Body of pancreas (tissue), 4 donors: ENCODE measurements around the gene C6orf89. TPM values are rescaled to one million over a fixed set of nuclear protein-coding genes. Genes with fewer than 3 reads are reported as not detected.

Experiments
- ATAC-seq: fragments of 150-250 bp; one replicate; pipeline ENCODE4 v1.9.1; 2016
- DNase-seq, 4 donors: peaks; one replicate each; pipeline ENCODE4 v3.0.0-alpha.2; 2019
- H3K27ac ChIP-seq, 4 donors: fragments of 200-600 bp; sonication (generic); 1 replicate in 3 of 4; 2 replicates in 1 of 4; pipeline versions ENCODE4 v1.5.1 to v1.6.1; 2016 to 2019; ENCODE audit warnings: mild to moderate bottlenecking in 1 of 4, mixed read lengths in 1 of 4, moderate library complexity in 1 of 4
- H3K27me3 ChIP-seq, 2 donors: fragments of 200-600 bp; sonication (generic); one replicate each; pipeline ENCODE4 v1.6.0; 2016; ENCODE audit warnings: mild to moderate bottlenecking in 1 of 2
- H3K36me3 ChIP-seq, 2 donors: fragments of 200-600 bp; sonication (generic); replicated peaks in 1 of 2; 2 replicates each; pipeline ENCODE4 v1.5.1; 2016; ENCODE audit warnings: low read depth in 2 of 2; ENCODE audit not compliant: insufficient read depth in 1 of 2
- H3K4me1 ChIP-seq: fragments of 200-600 bp; sonication (generic); one replicate; pipeline ENCODE4 v1.6.0; 2016
- H3K4me3 ChIP-seq, 2 donors: fragments of 200-600 bp; sonication (generic); 1 replicate in 1 of 2; 2 replicates in 1 of 2; pipeline ENCODE4 v1.5.1; 2016 to 2019
- H3K9me3 ChIP-seq, 3 donors: fragments of 200-600 bp; sonication (generic); 1 replicate in 2 of 3; 2 replicates in 1 of 3; pipeline ENCODE4 v1.5.1; 2016
- POLR2A ChIP-seq, 3 donors: fragments of 450-650 bp; IDR thresholded peaks; one replicate each; pipeline ENCODE4 v1.6.1; 2016; ENCODE audit warnings: antibody characterized with exemption in 3 of 3, mild to moderate bottlenecking in 2 of 3
- WGBS, 2 donors: methylation state at CpG; one replicate each; pipeline ENCODE4 v1.1.5; 2017; 5-methylcytosine and 5-hydroxymethylcytosine counted together
- intact Hi-C: fragments of 100-400 bp; cut with DNase I; formaldehyde crosslinking; loops from one replicate; pipeline ENCODE4 v1.15.1; 2023
- total RNA-seq, 2 donors: library from RNA; depleted of rRNA; stranded (reverse); fragments of >200 nt; gene quantifications; one replicate each; pipeline ENCODE4 v1.1.0, GENCODE V29; 2016
- TF ChIP-seq, protein P1 (sequence below), 7 experiments: fragments of 450-650 bp in 4 of 7; fragments of 200-600 bp in 3 of 7; sonication (generic) in 3 of 7; IDR thresholded peaks; one replicate each; pipeline ENCODE4 v1.5.1; 2016 to 2019; ENCODE audit warnings: antibody characterized with exemption in 7 of 7

Gene C6orf89
- total RNA-seq, 2 donors from 2014 or later, result 16.5 to 25.7 TPM

DNA sequence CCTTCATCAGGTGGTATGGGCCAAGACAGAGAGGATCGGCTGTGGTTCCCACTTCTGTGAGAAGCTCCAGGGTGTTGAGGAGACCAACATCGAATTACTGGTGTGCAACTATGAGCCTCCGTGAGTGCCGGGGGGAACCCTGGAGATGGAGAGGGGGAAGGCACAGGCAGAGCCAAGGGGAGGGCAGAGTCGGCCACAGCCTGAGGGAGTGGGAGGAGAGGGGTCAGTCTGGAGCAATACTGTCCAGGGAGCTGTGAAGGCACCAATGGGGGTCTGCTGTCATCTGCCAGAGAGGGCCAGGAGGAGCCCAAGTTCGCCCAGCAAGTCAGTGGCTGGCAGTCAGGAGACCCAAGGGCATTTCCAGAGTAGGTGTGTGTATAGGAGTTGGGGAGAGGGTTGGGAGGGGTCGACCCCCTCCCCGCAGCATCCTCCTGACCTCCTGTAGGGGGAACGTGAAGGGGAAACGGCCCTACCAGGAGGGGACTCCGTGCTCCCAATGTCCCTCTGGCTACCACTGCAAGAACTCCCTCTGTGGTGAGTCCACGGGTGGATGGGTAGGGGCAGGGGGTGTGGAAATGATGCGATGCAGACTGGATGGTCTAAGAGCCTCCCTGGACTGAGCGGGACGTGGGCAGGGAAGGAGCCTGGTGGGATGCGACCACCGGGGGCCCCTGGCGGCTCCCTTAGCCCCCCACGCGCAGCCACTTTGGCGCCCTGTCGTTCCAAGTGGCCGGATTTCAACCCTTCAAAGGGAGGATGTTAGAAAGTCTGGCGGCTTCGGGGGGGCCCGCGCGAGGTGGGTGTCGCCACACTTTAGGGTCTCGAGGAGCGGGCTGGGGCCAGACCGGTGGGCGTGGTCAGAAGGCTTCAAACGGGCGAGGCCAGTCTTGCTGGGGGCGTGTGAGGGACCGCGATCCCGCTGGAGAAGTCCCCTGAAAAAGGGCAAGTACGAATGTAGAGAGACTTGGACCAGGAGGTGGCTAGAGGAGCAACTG is 76.0 kb downstream of the C6orf89 start:
- intact Hi-C loops, result no loop called here
- ATAC-seq, result no peak
- Histone ChIP-seq H3K9me3 (no peaks in the 10 kb centered on the region), H3K36me3 (no peaks in the 10 kb centered on the region), H3K27ac (no peak overlapping the region), H3K4me1 (peaks cover 18% of the 10 kb centered on the region), H3K4me3 (no peak overlapping the region), H3K27me3 (no peaks in the 10 kb centered on the region)
- TF ChIP-seq, protein P1, sequence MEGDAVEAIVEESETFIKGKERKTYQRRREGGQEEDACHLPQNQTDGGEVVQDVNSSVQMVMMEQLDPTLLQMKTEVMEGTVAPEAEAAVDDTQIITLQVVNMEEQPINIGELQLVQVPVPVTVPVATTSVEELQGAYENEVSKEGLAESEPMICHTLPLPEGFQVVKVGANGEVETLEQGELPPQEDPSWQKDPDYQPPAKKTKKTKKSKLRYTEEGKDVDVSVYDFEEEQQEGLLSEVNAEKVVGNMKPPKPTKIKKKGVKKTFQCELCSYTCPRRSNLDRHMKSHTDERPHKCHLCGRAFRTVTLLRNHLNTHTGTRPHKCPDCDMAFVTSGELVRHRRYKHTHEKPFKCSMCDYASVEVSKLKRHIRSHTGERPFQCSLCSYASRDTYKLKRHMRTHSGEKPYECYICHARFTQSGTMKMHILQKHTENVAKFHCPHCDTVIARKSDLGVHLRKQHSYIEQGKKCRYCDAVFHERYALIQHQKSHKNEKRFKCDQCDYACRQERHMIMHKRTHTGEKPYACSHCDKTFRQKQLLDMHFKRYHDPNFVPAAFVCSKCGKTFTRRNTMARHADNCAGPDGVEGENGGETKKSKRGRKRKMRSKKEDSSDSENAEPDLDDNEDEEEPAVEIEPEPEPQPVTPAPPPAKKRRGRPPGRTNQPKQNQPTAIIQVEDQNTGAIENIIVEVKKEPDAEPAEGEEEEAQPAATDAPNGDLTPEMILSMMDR (IDR thresholded peaks at IDR 0.05), result no peak
- TF ChIP-seq POLR2A (IDR thresholded peaks at IDR 0.05), result no peak
- WGBS, 2 donors, result 66 to 82% methylated on average over 38 to 39 of the region's 40 CpGs
- DNase-seq, result no peak

DNA sequence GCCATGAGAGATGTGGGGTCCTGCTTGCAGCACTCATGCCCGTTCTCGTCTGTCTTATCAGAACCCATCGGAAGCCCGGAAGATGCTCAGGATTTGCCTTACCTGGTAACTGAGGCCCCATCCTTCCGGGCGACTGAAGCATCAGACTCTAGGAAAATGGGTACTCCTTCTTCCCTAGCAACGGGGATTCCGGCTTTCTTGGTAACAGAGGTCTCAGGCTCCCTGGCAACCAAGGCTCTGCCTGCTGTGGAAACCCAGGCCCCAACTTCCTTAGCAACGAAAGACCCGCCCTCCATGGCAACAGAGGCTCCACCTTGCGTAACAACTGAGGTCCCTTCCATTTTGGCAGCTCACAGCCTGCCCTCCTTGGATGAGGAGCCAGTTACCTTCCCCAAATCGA is 77.1 kb downstream of the C6orf89 start:
- no peaks in the 10 kb centered on the region for H3K27me3 ChIP-seq
- DNase-seq (peak in 3 of 4 donors; percentile 62 to 84 (median 64)), ATAC-seq (no peak)
- no peak overlapping the region for H3K27ac ChIP-seq
- TF ChIP-seq POLR2A (IDR thresholded peaks at IDR 0.05), result no peak
- TF ChIP-seq, protein P1 (IDR thresholded peaks at IDR 0.05), result no peak
- WGBS, 2 donors, result 61 to 88% methylated on average over 7 to 12 of the region's 12 CpGs
- no peak overlapping the region for H3K4me3 ChIP-seq
- H3K4me1 ChIP-seq, result peaks cover 16% of the 10 kb centered on the region
- intact Hi-C loops, result no loop called here
- H3K36me3 ChIP-seq, result peaks cover 0 to 2% of the 10 kb centered on the region in 2 donors
- no peaks in the 10 kb centered on the region for H3K9me3 ChIP-seq

DNA sequence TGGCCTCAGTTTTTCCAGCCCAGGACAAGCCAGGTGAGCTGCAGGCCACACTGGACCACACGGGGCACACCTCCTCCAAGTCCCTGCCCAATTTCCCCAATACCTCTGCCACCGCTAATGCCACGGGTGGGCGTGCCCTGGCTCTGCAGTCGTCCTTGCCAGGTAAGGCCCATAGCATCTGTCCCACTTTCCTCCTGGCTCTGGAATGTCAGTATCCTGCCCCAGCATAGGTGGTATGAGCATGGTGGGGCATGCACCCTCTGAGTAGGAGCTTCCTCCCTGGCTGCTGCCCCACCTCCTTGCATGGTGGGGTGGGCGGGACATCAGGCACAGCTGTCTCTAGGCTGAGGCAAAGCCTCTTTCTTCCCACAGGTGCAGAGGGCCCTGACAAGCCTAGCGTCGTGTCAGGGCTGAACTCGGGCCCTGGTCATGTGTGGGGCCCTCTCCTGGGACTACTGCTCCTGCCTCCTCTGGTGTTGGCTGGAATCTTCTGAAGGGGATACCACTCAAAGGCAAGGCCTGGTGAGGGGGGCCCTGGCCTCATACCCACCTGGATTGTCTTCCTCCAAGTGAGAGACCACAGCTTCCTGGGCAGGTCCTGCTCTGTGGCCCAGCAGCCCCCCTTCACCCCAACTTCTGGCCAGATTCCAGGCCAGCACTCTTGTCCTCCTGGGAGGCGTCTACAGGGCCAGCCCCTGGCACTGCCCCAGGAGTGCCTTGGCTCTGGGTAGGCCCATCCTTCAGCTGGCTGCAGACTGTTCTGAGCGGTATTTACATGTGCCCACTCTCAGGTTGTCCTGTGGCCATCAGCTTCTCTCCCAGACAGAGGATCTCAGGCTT is 77.9 kb downstream of the C6orf89 start:
- peak; percentile 39 for ATAC-seq
- Histone ChIP-seq H3K36me3 (peaks cover 4 to 8% of the 10 kb centered on the region in 2 donors), H3K4me1 (peaks cover 10% of the 10 kb centered on the region), H3K9me3 (no peaks in the 10 kb centered on the region), H3K27ac (peak overlapping the region in 1 of 4 donors; percentile 48), H3K27me3 (no peaks in the 10 kb centered on the region), H3K4me3 (no peak overlapping the region)
- no peak for TF ChIP-seq POLR2A (IDR thresholded peaks at IDR 0.05)
- TF ChIP-seq, protein P1 (IDR thresholded peaks at IDR 0.05), result no peak
- intact Hi-C loops, result no loop called here
- peak in 3 of 4 donors; percentile 49 to 78 (median 65) for DNase-seq
- 37 to 46% methylated on average over 2 to 11 of the region's 11 CpGs for WGBS, 2 donors

DNA sequence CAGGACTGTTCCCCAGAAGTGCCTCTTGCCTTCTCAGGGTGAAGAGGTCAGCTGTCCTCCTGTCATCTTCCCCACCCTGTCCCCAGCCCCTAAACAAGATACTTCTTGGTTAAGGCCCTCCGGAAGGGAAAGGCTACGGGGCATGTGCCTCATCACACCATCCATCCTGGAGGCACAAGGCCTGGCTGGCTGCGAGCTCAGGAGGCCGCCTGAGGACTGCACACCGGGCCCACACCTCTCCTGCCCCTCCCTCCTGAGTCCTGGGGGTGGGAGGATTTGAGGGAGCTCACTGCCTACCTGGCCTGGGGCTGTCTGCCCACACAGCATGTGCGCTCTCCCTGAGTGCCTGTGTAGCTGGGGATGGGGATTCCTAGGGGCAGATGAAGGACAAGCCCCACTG is 78.6 kb downstream of the C6orf89 start:
- H3K36me3 ChIP-seq, result peaks cover 11 to 13% of the 10 kb centered on the region in 2 donors
- DNase-seq, result no peak
- peaks cover 10% of the 10 kb centered on the region for H3K4me1 ChIP-seq
- TF ChIP-seq, protein P1 (IDR thresholded peaks at IDR 0.05), result no peak
- no peak for TF ChIP-seq POLR2A (IDR thresholded peaks at IDR 0.05)
- no peak overlapping the region for H3K27ac ChIP-seq
- no peak for ATAC-seq
- H3K4me3 ChIP-seq, result no peak overlapping the region
- no peaks in the 10 kb centered on the region for H3K9me3 ChIP-seq
- intact Hi-C loops, result no loop called here
- 79 to 89% methylated on average over 3 to 4 of the region's 6 CpGs for WGBS, 2 donors
- no peaks in the 10 kb centered on the region for H3K27me3 ChIP-seq
